CD4-positive, alpha-beta T cell treated with Interleukin-12 subunit alpha and Interleukin-12 subunit beta, for 1 hour (primary cell): ENCODE measurements around the gene PTPRN2.

Experiments
- DNase-seq: peaks from one replicate; pipeline ENCODE4 v3.0.0-alpha.2; 2020

Gene PTPRN2

GRCh38 chr7:157772486-157773130 is 815.0 kb downstream of the PTPRN2 start:
- no peak for DNase-seq

DNA sequence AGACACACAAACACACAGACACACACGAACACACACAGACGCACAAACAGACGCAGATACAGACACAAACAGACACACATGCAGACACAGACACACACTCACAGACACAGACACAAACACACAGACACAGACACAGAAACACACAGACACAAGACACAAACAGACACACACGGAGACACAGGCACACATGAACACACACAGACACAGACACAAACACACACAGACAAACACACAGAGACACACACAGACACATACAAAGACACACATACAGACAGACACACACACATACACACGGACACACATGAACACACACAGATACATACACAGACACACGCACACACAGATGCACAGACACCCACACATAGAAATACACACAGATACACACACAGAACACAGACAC is 815.9 kb downstream of the PTPRN2 start:
- DNase-seq = no peak

DNA sequence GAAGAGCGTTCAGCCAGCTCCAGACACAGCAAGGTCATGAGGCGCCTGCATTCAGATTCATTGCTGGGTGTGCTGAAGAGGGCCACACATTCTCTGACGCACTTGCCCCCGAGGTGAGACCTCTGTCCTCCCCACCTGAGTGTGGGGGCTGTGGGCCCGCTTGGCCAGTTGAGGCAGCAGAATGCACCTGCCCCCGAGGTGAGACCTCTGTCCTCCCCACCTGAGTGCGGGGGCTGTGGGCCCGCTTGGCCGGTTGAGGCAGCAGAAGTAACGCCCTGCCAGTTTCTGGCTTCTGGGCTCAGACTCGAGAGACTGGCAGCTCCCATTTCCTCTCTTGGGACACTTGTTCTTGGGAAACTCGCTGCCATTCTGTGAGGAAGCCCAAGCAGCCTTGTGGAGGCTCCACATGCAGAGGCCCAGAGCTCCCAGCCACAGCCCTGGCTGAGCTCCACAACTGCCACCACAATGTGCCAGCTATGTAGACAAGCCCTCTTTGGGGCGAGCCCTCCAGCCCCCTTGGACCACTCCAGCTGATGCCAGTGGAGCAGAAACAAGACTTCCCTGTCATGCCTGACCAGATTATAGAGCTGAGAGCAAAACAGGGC is 816.8 kb downstream of the PTPRN2 start:
- no peak for DNase-seq

GRCh38 chr7:157769526-157770215 is 818.0 kb downstream of the PTPRN2 start:
- no peak for DNase-seq

DNA sequence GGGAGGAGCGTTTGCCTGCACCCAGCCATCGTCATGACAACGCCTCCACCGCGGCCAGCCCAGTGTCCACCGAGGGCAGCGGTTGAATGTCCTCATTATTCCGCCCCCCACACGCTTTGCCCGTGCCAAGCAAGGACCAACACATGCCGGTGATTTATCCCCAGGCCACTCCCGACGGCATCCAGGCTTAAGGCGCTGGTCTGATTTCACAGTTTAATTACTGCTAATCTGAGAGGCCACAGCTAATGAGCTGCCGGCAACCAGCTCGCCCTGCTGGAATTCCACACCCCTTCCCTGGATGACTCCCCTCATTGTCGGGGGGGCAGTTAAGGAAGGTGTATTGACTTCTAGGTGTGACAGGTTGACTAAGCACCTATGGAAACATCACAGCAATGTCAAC is 818.5 kb downstream of the PTPRN2 start:
- DNase-seq = no peak

GRCh38 chr7:157768198-157768597 is 819.4 kb downstream of the PTPRN2 start:
- DNase-seq = no peak

GRCh38 chr7:157767506-157768197 is 820.0 kb downstream of the PTPRN2 start:
- DNase-seq = no peak

GRCh38 chr7:157766098-157766497 is 821.5 kb downstream of the PTPRN2 start:
- DNase-seq = no peak

- DNase-seq = no peak
Measured at GRCh38 chr7:157764946-157765537, 822.6 kb downstream of the PTPRN2 start.

- DNase-seq = no peak
Measured at GRCh38 chr7:157764193-157764592, 823.4 kb downstream of the PTPRN2 start.

DNA sequence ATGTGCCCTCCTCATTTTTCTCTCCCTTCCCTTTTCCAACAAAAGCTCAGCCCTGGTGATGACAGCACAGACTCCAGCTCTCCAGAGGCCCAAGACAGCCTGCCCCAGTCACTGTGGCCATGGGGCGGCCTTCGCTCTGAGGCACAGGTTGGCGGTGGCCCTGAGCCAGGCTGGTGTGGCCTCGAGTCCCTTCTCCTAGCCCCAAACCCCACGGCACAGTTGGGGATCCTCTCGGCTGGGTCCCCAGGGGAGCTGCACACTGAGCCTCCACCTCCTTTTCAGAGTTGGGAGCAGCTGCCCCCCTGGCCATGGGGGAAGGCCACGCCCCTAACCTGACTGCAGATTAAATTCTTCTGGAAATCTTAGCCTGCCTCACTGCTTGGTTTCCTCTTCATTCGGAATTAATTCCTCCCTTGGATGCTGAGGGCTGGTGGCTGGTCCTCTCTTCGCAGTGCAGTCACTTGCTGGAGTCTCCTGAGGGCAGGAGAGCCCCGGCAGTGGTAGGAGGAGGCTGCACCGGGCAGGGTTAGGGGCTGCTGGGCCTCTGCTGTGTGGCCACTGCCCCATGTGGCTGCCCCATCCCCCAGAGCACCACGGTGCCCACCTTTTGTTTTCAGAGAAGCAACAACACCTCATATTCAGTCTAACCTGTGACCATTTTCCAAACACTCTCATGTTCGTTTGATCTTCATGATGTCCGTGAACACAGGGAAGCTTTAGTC is 824.2 kb downstream of the PTPRN2 start:
- no peak for DNase-seq

GRCh38 chr7:157762824-157763223 is 824.8 kb downstream of the PTPRN2 start:
- no peak for DNase-seq

DNA sequence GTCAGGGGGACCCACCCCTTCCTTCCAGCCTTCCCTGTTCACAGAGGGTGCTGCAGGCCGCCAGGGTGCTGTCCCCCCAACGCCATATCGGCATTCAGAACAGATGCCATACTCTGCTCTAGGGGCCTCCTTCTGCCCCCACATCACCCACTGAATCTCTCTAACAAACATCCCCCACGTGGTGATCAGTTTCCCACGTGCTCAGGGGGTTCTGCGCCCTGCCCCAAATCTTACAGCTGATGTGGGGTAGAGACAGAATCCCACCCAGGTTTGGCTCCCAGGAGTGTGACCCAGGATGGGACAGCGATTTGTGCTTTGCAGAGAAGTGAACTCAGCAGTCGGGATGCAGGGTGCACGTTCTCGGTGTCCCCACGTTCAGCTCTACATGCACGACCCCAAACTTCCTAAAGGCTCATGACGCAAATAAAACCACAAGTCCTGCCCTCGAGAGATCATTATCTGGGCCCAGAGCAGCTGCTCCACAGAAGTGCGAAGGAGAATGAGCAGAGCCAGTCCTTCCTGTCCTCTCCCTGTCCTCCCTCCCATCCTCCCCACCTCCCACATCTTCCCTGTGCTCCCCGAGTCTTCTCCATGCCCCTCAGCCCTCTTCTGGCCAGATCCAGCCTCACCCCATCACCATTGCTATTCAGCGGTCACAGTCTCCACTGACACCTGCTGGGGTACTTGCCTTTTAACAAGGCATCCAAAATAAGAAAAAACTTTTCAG is 827.5 kb downstream of the PTPRN2 start:
- no peak for DNase-seq

GRCh38 chr7:157759246-157759805 is 828.3 kb downstream of the PTPRN2 start:
- DNase-seq = no peak

DNA sequence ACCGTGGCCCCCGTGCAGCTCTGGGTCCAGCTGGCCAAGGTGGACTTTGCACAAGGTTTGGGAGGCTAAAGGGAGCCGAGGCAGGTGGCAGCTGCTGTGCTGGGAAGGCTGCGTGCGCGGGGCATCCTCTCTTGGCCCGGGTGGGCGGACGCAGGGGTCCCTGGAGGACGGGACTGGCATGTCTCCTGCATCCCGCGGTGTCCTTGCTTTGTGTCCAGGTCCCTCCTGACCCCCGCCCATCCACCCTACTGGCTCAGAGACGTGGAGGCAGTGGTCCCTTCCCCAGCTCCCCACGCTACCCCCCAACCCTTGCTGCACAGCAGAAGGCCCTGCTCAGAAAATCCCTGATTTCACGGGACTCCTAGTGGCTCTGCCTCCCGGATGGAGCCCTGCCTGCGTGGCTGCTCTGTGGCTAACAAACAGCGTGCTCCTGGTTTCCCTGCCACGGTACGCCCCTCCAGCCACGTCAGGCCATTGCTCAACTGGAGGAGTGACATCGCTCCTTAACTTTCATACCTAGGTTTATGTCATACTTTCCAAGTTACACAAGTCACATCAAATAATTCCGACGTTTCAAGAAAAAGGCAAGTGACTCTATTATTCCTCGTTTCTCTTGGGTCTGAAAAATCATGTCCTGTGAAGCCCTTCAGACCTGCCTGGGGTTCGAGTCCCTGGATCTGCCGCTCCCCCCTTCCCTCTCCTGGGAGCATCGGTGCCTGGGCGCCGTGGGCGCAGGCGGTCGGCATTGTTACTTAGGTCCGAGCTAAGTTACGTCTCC is 829.0 kb downstream of the PTPRN2 start:
- no peak for DNase-seq

GRCh38 chr7:157757776-157758467 is 829.7 kb downstream of the PTPRN2 start:
- no peak for DNase-seq

DNA sequence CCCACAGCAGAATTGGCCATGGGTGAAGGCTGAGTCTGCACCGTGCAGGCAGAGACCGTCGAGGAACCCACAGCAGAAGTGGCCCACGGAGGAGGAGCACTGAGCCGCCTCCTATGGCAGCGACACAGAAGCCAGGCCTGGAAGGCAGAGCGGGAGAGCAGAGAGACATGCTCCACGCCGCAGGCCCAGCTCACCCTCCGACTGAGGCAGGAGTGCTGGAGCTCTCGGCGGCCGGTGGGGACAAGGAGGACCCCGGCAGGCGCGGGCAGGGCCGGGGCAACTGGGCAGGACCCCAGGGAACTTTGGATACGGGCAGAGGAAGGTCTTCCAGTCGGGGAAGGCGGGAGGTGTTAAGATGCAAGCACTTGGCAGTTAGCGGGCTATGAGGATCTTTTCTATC is 830.4 kb downstream of the PTPRN2 start:
- DNase-seq = no peak

- DNase-seq = no peak
Measured at GRCh38 chr7:157755741-157756140, 831.9 kb downstream of the PTPRN2 start.

DNA sequence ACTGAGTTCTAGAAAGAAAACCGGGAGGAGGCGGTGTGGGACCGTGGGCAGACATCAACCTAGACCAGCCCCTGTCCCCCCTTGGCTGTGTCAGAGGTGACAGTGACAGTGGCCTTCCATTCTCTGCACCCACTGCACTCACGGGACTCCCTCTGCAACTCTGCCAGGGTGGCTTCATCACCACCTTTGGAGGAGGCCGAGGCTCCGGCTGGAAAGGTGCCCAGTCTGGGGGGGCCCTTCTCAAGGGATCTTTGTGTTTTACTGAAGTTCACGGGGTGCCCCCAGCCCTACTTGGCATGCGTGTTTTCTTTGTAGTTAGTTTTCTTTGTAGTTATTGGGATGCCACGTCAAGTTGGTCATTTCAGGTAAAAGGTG is 833.2 kb downstream of the PTPRN2 start:
- DNase-seq = no peak

- no peak for DNase-seq
Measured at GRCh38 chr7:157753713-157754415, 833.8 kb downstream of the PTPRN2 start.
